ENCODE data around the gene MAPK8IP3. TPM values are rescaled to one million over a fixed set of nuclear protein-coding genes. Genes with fewer than 3 reads are reported as not detected.
A peak's percentile ranks its signal among the peaks of the same experiment; 100 is the strongest.

MAPK8IP3 gene
- total and polyA plus RNA-seq, 3 experiments from 2014 or later, result 2.3 to 63.2 (median 57.1) TPM

DNA sequence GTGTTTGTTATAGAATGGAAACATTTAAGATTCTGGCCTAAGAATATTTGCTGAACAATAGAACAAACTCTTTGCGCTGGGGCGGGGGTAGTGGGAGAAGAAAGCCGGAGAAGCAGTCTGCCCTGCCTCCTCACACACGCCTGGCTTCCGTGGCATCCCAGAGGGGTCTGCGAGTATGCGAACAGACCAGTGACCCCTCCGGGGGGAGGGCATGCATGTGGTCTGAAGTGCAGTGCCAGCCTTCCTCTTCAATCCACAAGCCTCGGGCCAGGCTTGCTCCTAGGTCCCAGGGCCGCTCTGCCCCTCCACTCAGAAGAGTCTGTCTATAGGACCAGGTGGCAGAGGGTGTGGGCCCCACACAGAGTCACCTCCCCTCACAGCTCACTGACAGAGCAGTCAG, 101.6 kb downstream of the MAPK8IP3 start:
- no peak overlapping the region for H3K27ac Mint-ChIP-seq
- no peak overlapping the region for H3K27ac ChIP-seq (ENCODE audit: low read depth, low read length)
- H3K27me3 ChIP-seq (ENCODE audit: insufficient read depth, low read length, poor library complexity, severe bottlenecking), result no peaks in the 10 kb centered on the region
- POLR2A ChIA-PET, result no interaction called here
- H3K4me1 Mint-ChIP-seq, result no peaks in the 10 kb centered on the region
- peaks cover 21% of the 10 kb centered on the region for H3K36me3 ChIP-seq (ENCODE audit: insufficient read depth, low read length)
- CTCF ChIA-PET, result no interaction called here
- no peaks in the 10 kb centered on the region for H3K9me3 Mint-ChIP-seq
- DNase-seq, result no peak
- H3K4me1 ChIP-seq (ENCODE audit: insufficient read depth, low read length), result no peaks in the 10 kb centered on the region
- peaks cover 6 to 43% (median 7%) of the 10 kb centered on the region in 3 donors for H3K36me3 Mint-ChIP-seq
- no peaks in the 10 kb centered on the region for H3K9me3 ChIP-seq (ENCODE audit: low read length)
- no peaks in the 10 kb centered on the region for H3K27me3 Mint-ChIP-seq
- no peak overlapping the region for H3K4me3 Mint-ChIP-seq
- no peak overlapping the region for H3K4me3 ChIP-seq (ENCODE audit: low read length)

DNA sequence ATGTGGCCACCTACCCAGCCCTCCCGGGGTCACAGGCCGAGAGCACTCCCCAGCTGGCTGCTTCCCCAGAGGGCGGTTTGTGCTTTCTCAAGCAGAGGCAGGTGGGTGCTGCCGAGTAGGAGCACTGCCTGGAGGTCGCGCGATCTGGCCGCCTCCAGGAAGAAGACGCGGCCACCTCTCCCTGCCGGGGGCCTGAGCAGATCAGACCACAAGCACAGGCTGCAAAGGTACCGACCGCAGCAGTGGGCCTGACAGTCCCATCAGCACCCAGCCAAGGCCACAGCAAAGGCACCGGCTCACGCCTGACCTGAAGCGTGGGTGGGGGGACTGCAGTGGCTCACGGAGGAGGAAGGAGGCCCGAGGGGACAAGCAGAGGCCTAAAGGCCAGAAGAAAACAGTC, 102.7 kb downstream of the MAPK8IP3 start:
- Histone ChIP-seq H3K27ac (ENCODE audit: low read depth, low read length) (no peak overlapping the region), H3K9me3 (ENCODE audit: low read length) (no peaks in the 10 kb centered on the region), H3K4me1 (ENCODE audit: insufficient read depth, low read length) (no peaks in the 10 kb centered on the region), H3K27me3 (ENCODE audit: insufficient read depth, low read length, poor library complexity, severe bottlenecking) (no peaks in the 10 kb centered on the region), H3K36me3 (ENCODE audit: insufficient read depth, low read length) (peaks cover 21% of the 10 kb centered on the region), H3K4me3 (ENCODE audit: low read length) (no peak overlapping the region)
- no peak for DNase-seq
- no peak overlapping the region for H3K27ac Mint-ChIP-seq
- H3K36me3 Mint-ChIP-seq, result peaks cover 7 to 50% (median 11%) of the 10 kb centered on the region in 3 donors
- H3K9me3 Mint-ChIP-seq, result no peaks in the 10 kb centered on the region
- peaks cover 0 to 7% (median 5%) of the 10 kb centered on the region in 3 donors for H3K4me1 Mint-ChIP-seq
- POLR2A ChIA-PET, result no interaction called here
- H3K27me3 Mint-ChIP-seq, result no peaks in the 10 kb centered on the region
- CTCF ChIA-PET, result no interaction called here
- H3K4me3 Mint-ChIP-seq, result no peak overlapping the region

DNA sequence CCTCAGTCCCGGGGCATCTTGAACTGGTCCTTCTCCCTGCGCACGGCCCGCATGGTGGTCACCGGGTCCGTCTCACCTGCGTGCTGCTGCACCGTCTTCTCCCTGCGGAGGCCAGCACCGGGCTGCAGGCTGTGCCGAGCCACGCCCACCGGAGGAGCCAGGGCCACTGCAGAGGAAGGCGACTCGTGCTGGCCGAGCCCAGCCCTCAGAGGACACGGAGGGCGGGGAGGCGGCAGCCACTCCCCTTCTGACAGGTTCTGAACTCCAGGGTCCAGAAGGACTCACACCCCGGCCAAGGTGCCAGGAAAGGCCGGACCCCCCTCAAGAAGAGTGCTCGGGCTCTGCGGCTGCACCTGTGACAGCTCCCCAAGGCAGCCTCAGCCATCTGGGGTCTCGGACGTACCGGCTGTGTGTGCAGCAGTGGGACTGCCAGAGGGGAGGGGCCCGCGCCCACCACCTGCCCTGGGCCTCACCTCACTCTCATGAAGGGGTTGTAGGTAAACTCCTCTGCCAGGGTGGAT, 103.3 kb downstream of the MAPK8IP3 start:
- no peaks in the 10 kb centered on the region for H3K27me3 Mint-ChIP-seq

DNA sequence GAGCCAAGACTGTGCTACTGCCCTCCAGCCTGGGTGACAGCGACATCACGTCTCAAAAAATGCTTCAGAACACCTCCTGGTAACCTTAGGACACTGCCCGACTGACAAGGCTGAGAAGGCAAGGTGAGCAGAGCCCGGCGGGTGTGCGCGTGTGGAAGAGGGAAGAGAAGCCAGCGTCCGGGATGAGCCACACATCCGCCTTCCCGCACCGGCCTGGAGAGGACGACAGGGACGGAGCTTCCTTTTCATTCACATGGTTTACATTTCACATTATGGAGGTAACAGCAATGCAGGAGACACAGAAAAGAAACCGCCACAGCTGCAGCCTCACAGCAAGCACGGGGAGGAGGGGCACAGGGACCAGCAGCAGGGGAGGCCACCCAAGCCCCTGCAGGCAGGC, 104.1 kb downstream of the MAPK8IP3 start:
- Histone ChIP-seq H3K4me3 (ENCODE audit: low read length) (no peak overlapping the region), H3K4me1 (ENCODE audit: insufficient read depth, low read length) (no peaks in the 10 kb centered on the region), H3K27ac (ENCODE audit: low read depth, low read length) (no peak overlapping the region), H3K9me3 (ENCODE audit: low read length) (no peaks in the 10 kb centered on the region), H3K36me3 (ENCODE audit: insufficient read depth, low read length) (peaks cover 23% of the 10 kb centered on the region), H3K27me3 (ENCODE audit: insufficient read depth, low read length, poor library complexity, severe bottlenecking) (no peaks in the 10 kb centered on the region)
- Mint-ChIP-seq H3K27me3 (no peaks in the 10 kb centered on the region), H3K36me3 (peaks cover 7 to 54% (median 11%) of the 10 kb centered on the region in 3 donors), H3K4me1 (peaks cover 0 to 8% (median 5%) of the 10 kb centered on the region in 3 donors), H3K27ac (no peak overlapping the region), H3K9me3 (no peaks in the 10 kb centered on the region), H3K4me3 (no peak overlapping the region)
- DNase-seq, result no peak
- CTCF ChIA-PET, result interaction anchor here (0.7 kb wide), 1 partner anchor 151 kb away, joined by 4 read pairs; no protein-coding TSS in a partner anchor
- POLR2A ChIA-PET, result interaction anchor here (0.6 kb wide), 1 partner anchor 557 kb away, joined by 3 read pairs; no protein-coding TSS in a partner anchor

More for the DNA sequence above, 103.3 kb downstream of the MAPK8IP3 start:
- Histone ChIP-seq H3K36me3 (ENCODE audit: insufficient read depth, low read length) (peaks cover 21% of the 10 kb centered on the region), H3K4me3 (ENCODE audit: low read length) (no peak overlapping the region), H3K27ac (ENCODE audit: low read depth, low read length) (no peak overlapping the region), H3K27me3 (ENCODE audit: insufficient read depth, low read length, poor library complexity, severe bottlenecking) (no peaks in the 10 kb centered on the region), H3K9me3 (ENCODE audit: low read length) (no peaks in the 10 kb centered on the region), H3K4me1 (ENCODE audit: insufficient read depth, low read length) (no peaks in the 10 kb centered on the region)
- Mint-ChIP-seq H3K4me3 (no peak overlapping the region), H3K36me3 (peaks cover 7 to 53% (median 11%) of the 10 kb centered on the region in 3 donors), H3K9me3 (no peaks in the 10 kb centered on the region), H3K27ac (no peak overlapping the region), H3K4me1 (peaks cover 0 to 7% (median 5%) of the 10 kb centered on the region in 3 donors)
- CTCF ChIA-PET, result no interaction called here
- POLR2A ChIA-PET, result no interaction called here
- no peak for DNase-seq

DNA sequence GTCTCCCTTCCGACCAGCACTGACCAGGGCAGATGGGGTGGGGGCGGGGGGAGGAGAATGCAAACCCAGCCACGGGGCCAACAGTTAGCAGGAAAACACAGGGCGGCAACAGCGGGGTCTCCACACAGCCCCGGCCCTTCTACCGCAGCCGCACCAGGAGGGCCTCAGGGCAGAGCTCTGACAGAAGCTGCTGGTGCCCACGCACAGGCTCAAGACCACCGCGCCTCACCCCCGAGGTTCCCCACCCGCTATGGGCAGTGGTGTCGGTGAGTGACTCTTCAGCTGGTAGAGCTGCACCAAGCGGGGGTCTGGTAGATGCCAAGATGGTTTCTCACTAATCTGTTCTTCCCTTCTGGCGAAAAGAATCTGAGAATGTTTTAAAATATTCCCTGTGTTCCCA, 104.5 kb downstream of the MAPK8IP3 start:
- no peak overlapping the region for H3K4me3 Mint-ChIP-seq
- Histone ChIP-seq H3K27me3 (ENCODE audit: insufficient read depth, low read length, poor library complexity, severe bottlenecking) (no peaks in the 10 kb centered on the region), H3K27ac (ENCODE audit: low read depth, low read length) (no peak overlapping the region), H3K4me1 (ENCODE audit: insufficient read depth, low read length) (no peaks in the 10 kb centered on the region), H3K36me3 (ENCODE audit: insufficient read depth, low read length) (peaks cover 28% of the 10 kb centered on the region), H3K4me3 (ENCODE audit: low read length) (no peak overlapping the region), H3K9me3 (ENCODE audit: low read length) (no peaks in the 10 kb centered on the region)
- no peak overlapping the region for H3K27ac Mint-ChIP-seq
- no peak for DNase-seq
- ChIA-PET POLR2A (interaction anchor here (0.6 kb wide), 1 partner anchor 558 kb away, joined by 3 read pairs; no protein-coding TSS in a partner anchor), CTCF (interaction anchor here (0.7 kb wide), 1 partner anchor 150 kb away, joined by 4 read pairs; no protein-coding TSS in a partner anchor)
- H3K36me3 Mint-ChIP-seq, result peaks cover 7 to 57% (median 14%) of the 10 kb centered on the region in 3 donors
- H3K9me3 Mint-ChIP-seq, result no peaks in the 10 kb centered on the region
- no peaks in the 10 kb centered on the region for H3K27me3 Mint-ChIP-seq
- H3K4me1 Mint-ChIP-seq, result peaks cover 0 to 11% (median 5%) of the 10 kb centered on the region in 3 donors

DNA sequence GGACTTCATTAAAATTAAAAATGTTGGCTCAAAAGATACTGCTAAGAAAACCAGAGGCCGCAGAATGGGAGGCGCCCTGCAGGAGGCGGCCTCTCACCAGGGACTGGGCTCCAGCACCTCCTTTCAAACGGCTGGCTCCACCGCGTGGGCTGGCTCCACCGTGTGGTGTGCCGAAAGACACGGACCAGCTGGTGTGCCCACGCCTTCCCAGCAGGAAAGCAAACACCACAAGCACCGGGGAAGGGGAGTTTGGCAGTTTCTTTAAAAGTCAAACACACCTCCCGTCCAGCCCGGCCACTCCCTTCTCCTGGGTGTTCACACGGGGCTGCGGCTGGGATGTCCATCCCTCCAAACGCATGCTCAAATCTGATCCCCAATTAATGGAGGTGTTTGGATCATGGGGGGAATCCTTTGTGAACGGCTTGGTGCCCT, 106.8 kb downstream of the MAPK8IP3 start:
- Histone ChIP-seq H3K4me3 (ENCODE audit: low read length) (no peak overlapping the region), H3K27ac (ENCODE audit: low read depth, low read length) (no peak overlapping the region), H3K9me3 (ENCODE audit: low read length) (no peaks in the 10 kb centered on the region), H3K4me1 (ENCODE audit: insufficient read depth, low read length) (no peaks in the 10 kb centered on the region), H3K36me3 (ENCODE audit: insufficient read depth, low read length) (peaks cover 27% of the 10 kb centered on the region), H3K27me3 (ENCODE audit: insufficient read depth, low read length, poor library complexity, severe bottlenecking) (no peaks in the 10 kb centered on the region)
- H3K27ac Mint-ChIP-seq, result peak overlapping the region in 3 of 8 donors; percentile 7 to 52 (median 33)
- H3K4me1 Mint-ChIP-seq, result peaks cover 0 to 11% (median 5%) of the 10 kb centered on the region in 3 donors
- DNase-seq, result peak in 3 of 5 donors; percentile 21 to 62 (median 51)
- peaks cover under 1 to 60% (median 9%) of the 10 kb centered on the region in 3 donors for H3K36me3 Mint-ChIP-seq
- ChIA-PET CTCF (interaction anchor here (0.9 kb wide), 1 partner anchor 10 kb away, joined by 5 read pairs; no protein-coding TSS in a partner anchor), POLR2A (no interaction called here)
- H3K27me3 Mint-ChIP-seq, result no peaks in the 10 kb centered on the region
- no peak overlapping the region for H3K4me3 Mint-ChIP-seq
- H3K9me3 Mint-ChIP-seq, result no peaks in the 10 kb centered on the region

DNA sequence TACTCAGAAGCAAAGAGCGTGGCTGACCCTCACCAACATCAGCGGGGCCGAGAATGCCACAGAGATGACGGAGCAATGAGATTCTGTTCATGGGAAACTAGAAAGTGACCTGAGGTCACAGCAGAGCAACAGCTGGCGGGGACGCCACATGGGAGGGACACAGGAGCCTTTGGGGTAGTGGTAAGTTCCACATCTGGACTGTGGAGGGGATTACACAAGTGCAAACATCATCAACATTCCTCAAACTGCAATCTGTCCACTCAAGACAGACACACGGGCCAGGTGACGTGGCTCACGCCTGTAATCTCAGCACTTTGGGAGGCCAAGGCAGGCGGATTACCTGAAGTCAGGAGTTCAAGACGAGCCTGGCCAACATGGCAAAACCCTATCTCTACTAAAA, 109.5 kb downstream of the MAPK8IP3 start:
- Histone ChIP-seq H3K27me3 (ENCODE audit: insufficient read depth, low read length, poor library complexity, severe bottlenecking) (no peaks in the 10 kb centered on the region), H3K36me3 (ENCODE audit: insufficient read depth, low read length) (peaks cover 14% of the 10 kb centered on the region), H3K9me3 (ENCODE audit: low read length) (no peaks in the 10 kb centered on the region), H3K4me1 (ENCODE audit: insufficient read depth, low read length) (no peaks in the 10 kb centered on the region), H3K27ac (ENCODE audit: low read depth, low read length) (no peak overlapping the region), H3K4me3 (ENCODE audit: low read length) (no peak overlapping the region)
- Mint-ChIP-seq H3K9me3 (no peaks in the 10 kb centered on the region), H3K4me3 (no peak overlapping the region), H3K4me1 (peaks cover 0 to 11% (median 5%) of the 10 kb centered on the region in 3 donors), H3K27me3 (no peaks in the 10 kb centered on the region), H3K27ac (peak overlapping the region in 3 of 8 donors; percentile 17 to 43 (median 27)), H3K36me3 (peaks cover 0 to 53% (median 9%) of the 10 kb centered on the region in 3 donors)
- DNase-seq, result no peak
- ChIA-PET POLR2A (no interaction called here), CTCF (no interaction called here)

DNA sequence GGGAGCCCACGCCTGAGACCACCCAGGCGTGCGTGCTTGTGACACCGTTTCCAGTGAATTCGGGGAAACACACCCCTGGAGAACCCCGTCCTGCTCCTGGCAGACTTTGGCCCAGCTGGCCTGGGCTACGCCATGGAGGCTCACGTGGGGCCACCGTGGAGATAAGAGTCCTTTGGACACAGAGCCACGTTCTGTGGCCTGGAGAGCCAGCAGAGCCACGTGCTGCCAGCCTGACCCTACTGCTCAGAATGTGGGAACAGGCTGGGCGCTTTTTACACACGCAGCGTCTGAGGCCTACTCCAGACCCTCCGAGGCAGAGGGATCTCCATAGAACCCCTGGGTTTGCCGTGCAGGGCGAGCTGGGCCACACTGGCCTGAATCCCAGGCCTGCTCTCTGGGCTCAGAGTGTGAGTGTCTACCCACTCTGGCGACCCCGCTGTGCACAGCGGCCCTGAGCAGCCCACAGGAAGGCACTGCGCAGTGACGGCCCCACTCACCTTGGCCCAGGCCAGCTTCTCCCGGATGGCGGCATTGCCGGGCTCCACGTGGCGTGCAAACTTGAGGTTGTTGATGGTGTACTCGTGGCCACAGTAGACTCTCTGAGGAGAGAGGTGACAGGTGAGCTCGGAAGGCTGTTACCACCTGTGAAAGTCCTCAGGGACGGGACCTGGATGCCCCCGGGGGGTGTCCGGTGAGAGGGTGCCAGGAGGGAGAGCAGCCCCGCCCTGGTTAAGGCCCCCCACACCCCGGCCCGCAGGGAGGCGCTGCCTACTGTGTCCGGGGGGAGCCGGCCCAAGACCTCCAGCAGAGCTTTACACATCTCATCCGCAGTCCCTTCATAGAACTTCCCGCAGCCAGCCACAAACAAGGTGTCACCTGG, 110.6 kb downstream of the MAPK8IP3 start:
- no peaks in the 10 kb centered on the region for H3K27me3 ChIP-seq (ENCODE audit: insufficient read depth, low read length, poor library complexity, severe bottlenecking)
- H3K36me3 Mint-ChIP-seq, result peaks cover 0 to 61% (median 9%) of the 10 kb centered on the region in 3 donors
- H3K27ac ChIP-seq (ENCODE audit: low read depth, low read length), result no peak overlapping the region
- H3K27me3 Mint-ChIP-seq, result no peaks in the 10 kb centered on the region
- ChIA-PET CTCF (no interaction called here), POLR2A (no interaction called here)
- H3K4me3 Mint-ChIP-seq, result no peak overlapping the region
- no peak overlapping the region for H3K4me3 ChIP-seq (ENCODE audit: low read length)
- no peaks in the 10 kb centered on the region for H3K9me3 Mint-ChIP-seq
- H3K36me3 ChIP-seq (ENCODE audit: insufficient read depth, low read length), result peaks cover 14% of the 10 kb centered on the region
- H3K9me3 ChIP-seq (ENCODE audit: low read length), result no peaks in the 10 kb centered on the region
- peaks cover 0 to 11% (median 5%) of the 10 kb centered on the region in 3 donors for H3K4me1 Mint-ChIP-seq
- DNase-seq, result no peak
- no peaks in the 10 kb centered on the region for H3K4me1 ChIP-seq (ENCODE audit: insufficient read depth, low read length)
- H3K27ac Mint-ChIP-seq, result no peak overlapping the region
